Mesenteric fat pad (tissue), 1 donor: ENCODE data around the gene LAMA2. TPM values are rescaled to one million over a fixed set of nuclear protein-coding genes. Genes with fewer than 3 reads are reported as not detected.

ENCODE experiments used
- DNase-seq: peaks from one replicate; pipeline ENCODE4 v3.0.0-alpha.2; 2020; ENCODE audit warnings: low spot score
- total RNA-seq: library from RNA; stranded (reverse); fragmentation: NEBNext Ultra II Directional; extraction: Animal tissue kit (Norgen Biotek cat#: 25700); gene quantifications from one replicate; pipeline ENCODE4 v1.2.1, GENCODE V29; 2021
- donor health status: DM: yes; HTN: yes; CAD: no.

LAMA2 gene
- total RNA-seq, 1 donor from 2014 or later, result 82.9 TPM

DNA sequence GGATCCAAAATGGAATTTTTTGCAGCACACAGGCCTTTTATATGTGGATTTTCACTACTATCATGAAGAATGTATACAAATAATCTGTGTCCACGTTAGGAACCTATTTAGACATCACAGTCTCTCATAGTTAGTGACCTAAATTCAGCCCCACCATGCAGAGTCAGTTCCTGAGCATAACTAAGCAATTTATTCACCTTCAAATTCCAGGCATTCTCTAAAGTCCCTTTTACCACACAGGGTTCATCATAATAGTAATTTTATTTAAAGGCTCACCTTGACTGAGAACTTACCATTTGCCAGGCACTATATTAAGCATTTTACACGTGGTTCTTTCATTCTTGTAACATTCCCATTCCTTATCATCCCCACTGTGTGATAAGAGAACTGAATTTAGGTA is 473.2 kb downstream of the LAMA2 start:
- DNase-seq, result no peak

DNA sequence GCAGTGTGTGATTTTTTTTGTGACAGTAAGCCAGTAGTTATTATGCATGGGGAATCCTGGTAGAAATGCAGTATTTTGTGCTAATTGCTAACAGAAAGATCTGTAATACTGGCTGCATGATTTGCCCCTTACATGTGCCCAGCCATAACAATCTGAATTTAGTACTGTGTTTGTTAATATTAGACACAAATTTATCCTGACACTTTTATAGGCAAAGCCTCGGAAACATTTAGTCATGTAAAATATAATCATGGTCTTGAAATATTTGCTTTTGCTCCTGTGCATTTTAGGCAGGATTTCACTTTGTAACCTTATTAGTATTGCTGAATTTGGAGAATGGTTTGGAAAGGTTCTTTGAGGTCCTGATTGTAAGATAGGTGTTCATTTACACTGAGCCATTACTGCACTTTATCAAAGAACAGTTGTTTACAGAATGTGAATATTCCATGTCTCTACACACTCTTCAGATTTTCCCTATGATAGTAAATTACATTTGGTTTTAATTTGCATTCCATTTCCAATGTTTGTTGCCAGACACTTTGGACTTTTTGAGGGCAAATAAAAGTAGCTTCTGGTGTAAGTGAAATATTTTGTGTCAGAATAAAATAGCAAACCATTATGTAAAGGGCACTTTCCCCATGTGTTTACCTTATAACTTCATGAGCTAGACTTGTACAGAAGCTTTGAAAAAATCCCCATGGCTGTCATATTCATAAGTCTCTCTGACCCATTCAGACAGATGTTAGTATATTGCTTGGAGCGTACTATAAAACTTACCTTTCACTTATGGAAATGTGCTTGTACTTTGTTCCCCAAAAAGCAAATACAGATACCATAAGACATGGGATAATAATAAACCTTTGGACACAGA is 477.1 kb downstream of the LAMA2 start:
- no peak for DNase-seq

DNA sequence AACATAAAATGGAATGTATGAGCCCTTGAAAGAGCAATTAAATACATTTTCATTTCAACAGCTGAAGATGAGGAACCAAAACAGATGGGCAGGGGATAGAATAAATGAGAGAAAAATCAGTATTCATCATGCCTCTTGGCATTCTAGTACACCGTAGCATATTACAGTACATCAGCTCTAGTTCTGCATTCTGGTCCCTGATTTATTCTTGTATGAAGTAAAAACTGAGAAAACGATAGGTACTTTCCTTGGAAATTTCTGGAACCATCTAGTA is 477.7 kb downstream of the LAMA2 start:
- no peak for DNase-seq

DNA sequence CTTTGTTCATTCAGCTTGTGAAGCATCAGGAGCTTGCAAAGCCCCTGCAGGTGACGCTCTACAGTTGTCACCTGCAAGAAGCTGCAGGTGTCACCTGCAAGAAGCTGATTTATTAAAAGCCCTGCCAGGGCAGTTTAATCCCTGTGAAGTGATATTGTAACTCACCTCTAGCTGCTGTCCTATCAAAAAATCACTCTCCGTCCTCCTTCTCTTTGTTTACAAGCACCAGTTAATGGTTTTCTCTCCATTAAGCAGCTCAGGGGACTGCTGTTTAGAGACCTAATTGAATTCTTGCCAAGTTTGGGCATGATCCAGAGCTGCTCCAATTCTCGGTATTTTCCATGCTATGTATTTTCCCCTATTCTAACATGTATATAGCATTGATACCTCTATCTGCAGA is 481.1 kb downstream of the LAMA2 start:
- no peak for DNase-seq

DNA sequence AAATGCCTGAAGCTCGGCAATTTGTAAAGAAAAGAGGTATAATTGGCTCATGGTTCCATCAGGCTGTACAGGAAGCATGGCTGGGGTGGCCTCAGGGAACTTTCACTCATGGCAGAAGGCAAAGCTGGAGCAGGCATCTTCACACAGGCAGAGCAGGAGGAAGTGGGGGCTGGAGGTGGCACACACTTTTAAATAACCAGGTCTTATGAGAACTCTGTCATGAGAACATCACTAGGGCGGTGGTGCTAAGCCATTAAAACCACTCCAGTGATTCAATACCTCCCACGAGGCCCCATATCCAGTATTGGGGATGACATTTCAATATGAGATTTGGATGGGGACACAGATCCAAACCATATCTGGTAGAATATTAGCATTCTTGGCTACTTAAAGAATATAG is 481.8 kb downstream of the LAMA2 start:
- no peak for DNase-seq

DNA sequence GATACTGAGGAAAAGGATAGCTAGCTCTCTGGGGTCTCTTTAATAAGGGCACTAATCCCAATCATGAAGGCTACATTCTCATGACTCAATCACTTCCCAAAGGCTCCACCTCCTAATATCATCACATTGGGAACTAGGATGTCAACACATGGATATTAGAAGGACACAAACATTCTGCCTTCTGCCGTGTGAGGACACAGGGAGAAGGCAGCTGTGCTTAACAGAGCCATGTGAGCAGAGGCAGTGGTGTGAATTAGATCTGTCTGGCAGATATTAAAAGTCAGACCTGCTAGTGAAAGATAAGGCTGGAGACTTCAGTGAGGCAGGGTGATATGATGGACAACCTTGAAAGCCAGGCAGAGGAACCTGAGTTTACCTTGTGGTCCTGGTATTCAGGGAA is 485.1 kb downstream of the LAMA2 start:
- DNase-seq, result no peak

DNA sequence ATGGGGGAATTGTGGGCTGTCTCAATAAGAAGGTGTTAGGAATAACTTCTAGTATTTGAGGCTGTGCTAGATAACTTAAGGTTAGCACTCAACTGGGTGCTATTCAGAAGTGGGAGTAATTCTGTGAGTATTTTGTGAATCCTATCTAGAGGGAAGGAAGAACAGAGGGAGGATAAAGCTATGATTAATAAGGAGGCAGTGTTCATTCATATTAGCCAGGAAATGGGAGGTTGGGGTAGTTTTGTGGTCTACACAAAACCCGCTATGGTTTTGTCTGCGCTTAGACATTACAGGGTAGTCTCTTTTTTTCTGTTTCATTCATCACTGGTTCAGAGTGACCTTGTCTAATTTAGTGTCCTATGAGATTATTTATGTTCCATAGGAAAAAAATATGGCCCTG is 486.0 kb downstream of the LAMA2 start:
- no peak for DNase-seq

DNA sequence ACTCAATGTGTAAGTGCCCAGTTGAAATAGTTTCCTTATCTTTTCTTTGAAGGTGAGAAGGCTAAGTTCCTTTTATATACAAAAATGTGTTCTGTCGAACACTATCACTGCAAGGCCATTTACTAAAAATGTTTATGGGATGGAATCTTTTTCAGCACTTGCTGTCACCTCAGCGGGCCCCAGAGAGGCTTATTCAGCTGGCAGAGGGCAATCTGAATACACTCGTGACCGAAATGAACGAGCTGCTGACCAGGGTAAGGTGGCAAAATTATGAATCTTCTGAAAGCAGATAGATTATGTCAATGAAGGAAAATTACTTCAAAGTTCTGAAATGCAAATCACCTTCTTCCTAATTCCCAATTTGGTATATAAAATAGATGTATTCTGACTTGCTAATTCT is 486.8 kb downstream of the LAMA2 start:
- DNase-seq, result no peak

DNA sequence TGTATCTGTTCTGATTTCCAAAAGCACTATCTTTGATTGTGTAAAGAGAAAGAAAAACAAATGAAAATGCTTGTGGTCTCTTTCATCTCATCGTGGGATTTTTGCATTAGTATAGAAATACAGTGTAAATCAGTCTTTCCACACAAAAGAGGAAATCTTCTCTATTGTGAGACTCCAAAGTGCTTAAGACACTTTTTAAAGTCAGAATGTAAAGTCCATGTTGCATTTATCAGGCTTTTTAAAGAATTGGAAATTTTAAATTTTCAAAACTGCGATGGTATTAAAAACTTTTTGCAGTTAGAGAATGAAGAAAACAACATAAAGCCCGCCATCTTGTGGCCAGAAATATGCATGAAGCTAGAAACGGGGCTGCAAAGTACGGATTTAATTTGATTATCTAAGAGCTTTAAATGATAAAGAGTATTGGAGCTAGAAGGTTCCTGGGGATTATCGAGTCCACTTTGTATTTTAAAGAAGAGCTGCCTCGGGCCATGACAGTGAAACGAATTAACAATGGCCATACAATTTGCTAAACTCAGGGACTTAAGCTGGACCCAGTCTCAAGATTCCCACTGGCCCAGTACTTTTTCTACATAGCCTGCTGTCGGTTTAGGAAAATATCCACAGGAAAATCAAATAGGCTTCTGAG is 487.5 kb downstream of the LAMA2 start:
- no peak for DNase-seq

DNA sequence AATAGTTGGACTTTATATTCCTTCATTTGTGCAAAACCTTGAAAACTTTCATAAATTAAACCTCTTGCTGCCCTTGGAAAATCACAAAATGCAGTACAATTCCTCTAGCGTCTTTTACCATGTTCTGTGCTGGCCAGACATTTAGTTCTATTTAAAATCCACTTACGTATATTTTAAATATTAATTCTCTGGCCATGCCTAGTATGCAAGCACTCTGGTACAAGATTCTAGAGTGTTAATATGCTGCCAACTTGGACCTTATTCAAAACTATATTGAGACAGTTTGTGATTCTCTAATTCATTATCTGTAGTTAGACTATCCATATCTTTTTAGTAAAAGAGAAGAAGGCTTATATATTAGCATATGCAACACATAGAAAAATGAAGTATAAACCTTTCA is 498.9 kb downstream of the LAMA2 start:
- no peak for DNase-seq

DNA sequence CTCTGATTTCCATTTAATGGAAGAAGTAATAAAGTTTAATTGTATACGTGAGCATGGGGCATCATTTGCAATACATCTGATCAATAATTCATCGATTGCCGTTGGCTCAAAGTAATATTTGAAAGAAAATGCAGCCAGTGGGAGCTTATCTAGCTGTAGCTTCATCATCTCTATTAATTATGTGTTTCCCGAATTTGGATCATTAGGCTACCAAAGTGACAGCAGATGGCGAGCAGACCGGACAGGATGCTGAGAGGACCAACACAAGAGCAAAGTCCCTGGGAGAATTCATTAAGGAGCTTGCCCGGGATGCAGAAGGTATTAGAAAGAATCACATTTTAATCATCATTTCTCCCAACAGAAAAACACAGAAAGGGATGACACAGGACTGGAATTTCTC is 500.0 kb downstream of the LAMA2 start:
- no peak for DNase-seq

DNA sequence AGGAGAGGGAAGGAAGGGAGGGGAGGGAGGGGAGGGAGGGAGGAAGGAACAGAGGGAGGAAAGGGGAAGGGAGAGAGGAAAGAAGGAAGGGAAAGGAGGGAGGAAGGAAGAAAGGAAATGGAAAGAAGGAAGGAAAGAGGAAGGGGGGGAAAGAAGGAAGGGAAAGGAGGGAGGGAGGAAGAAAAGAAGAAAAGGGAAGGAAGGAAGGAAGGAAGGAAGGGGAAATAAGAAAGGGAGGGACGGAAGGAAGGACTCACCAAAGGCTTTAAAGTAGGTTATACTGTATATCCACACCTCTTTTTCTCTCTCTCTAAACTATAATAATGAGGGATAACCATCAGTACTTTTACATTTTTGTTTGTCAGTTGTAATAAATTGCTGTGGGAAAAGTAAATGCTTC is 502.2 kb downstream of the LAMA2 start:
- DNase-seq, result no peak

DNA sequence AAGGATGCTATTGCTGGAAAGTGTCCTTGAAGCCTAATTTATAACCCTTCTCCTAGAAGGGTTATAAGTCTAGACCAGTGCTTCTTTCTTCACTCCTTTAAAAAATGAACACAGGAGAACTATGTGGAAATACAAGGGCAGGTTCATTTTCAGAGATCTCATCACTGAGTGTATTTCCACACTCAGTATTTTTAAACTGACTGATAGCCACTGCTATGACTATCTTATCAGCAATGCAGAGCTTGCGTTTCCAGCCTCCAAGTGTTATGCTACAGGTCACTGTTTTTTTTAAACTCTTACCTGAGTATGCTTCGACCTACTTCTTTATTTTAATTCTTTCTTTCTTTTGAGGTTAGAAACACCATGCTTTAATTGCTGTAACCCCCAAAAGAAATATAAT is 508.0 kb downstream of the LAMA2 start:
- no peak for DNase-seq

DNA sequence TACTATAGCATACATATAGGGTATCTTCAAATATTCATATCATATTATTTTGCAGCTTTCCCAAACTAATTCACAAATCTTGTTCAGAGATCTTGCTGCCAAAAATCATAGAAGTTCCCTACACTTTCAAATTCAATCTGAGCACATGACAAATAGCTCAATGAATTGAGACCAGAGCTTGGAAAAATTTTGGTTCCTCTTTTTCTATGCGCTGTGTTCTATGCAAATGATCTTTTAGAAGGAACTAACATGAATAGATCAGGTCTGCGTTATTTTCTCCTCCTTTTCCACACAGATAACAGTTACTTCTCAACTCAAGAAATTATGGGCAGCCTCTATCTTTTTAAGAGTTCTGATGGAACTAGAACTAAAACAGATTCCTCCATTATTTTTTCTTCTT is 510.7 kb downstream of the LAMA2 start:
- DNase-seq, result no peak

DNA sequence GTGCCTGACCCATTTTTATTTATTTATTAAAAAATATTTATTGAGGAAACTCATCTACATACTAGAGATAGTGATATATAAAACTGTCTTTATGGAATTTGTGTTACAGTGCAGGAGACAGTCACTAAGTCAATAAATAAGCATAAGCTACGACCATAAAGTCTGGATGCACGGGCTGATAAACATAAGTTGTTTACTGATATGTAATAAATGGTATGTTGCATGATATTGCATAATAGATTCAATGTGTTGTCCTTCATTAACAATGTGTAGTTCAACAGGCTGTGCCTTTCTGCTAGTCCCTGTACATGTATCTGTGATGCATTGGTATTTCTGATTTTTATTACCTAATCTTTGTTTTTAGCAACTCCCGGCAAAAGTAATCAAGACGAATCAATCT is 515.8 kb downstream of the LAMA2 start:
- no peak for DNase-seq

DNA sequence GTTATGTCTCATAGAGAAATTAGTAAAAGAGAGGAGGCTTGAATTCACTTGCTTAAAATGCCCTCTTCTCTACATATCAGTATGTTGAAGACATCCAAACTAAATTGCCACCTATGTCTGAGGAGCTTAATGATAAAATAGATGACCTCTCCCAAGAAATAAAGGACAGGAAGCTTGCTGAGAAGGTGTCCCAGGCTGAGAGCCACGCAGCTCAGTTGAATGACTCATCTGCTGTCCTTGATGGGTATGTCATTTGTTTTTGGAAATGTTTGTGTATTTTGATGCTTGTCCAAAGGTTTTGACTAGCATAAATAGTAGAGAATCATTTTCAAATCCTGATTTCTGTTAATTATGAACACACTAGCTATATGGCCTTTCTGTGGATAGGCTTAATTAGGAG is 519.3 kb downstream of the LAMA2 start:
- no peak for DNase-seq

DNA sequence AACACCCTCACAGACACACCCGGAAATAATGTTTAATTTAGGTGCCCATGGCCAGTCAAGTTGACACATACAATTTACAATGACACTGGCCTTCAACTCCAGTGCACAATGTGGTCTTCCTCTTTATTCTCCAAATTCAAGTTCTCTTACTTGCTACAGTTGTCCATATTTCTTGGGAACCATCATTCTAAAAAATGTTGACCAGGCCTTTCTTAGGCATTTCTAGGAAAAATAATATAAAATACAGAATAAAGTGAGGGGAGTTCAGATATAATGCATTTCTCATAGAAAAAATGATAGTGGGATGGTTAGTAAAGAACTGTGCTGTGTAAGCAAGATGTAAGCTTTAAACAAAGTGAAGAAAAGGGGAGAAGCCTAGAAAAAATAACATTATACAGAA is 528.2 kb downstream of the LAMA2 start:
- no peak for DNase-seq

DNA sequence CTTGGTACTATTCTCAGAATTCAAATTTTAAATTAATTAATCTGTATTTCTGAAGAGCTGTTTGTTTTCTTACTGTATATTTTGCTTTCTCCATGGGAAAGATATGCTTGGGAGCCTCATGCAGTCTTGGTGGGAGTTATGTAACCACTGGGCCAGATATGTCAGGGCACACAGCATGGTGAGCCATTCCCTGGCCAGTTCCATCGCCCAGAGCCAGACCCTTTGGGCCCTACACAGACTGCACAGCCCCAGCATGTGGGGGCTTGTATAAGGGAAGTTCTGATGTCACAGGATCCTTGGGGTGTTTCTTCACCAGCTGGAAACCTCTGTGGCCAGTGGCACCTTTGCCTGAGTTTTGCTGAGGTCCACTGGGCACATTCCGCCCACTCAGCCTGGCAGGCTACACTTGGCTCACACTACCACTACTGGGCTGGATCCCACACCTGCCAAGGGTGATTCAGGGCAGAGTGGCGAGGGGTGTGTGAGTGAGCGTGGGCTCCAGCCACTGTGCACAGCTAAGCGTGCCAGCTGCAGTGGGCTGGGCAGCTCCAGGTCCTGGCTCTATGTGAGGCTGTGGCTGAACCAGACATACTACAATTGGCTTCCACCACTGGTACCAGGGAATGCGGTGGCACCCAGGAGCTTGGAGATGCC is 533.5 kb downstream of the LAMA2 start:
- DNase-seq, result no peak

DNA sequence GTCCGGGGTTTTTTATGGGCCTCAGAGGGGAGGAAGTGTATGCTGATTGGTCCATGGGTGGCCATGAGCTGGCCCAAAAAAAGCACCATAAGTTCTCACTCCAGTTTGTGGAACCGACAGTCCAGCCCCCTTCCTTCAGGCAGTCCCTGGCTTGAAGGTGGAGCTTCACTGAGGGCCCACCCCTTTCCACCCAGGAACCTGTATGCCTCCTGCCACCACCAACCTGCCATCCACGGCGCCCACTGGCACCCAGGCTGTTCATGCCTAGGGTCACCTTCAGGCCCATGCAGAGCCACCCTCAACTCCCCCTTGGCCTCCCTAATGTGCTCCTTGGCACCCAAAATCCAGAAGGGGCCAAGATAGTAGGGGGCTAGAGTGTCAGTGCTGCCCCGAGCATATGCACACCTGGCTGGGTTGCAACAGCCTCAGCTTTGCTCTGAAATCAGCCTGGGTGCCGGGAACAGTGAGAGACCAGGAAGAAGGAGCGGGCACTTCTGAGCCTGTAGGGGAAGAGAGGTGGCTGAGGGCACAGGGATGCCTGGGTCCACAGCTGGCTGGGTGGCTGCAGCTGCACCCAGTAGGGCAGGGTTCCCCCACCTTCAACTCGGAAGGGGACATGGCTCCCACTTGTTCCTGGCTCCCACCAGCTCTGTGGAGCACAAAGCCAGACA is 534.6 kb downstream of the LAMA2 start:
- DNase-seq, result no peak

DNA sequence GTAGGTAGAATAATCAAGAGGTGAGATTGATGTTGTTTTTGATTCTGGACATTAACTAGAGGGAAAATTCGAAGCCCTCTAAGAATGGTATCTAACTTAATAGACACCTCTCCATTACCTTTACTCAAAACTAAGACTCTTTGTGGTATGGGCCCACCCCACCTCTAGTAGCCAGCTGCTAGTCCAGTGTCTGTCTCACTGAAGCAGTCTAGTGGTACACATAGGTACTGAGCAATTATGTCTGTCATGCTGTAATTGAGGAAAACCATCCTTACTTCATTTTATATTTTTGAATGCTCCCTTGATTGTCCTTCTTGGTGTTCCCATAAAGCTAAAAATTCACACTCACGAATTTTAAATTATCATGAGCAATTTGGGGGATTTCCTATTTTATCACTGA is 536.4 kb downstream of the LAMA2 start:
- DNase-seq, result no peak

DNA sequence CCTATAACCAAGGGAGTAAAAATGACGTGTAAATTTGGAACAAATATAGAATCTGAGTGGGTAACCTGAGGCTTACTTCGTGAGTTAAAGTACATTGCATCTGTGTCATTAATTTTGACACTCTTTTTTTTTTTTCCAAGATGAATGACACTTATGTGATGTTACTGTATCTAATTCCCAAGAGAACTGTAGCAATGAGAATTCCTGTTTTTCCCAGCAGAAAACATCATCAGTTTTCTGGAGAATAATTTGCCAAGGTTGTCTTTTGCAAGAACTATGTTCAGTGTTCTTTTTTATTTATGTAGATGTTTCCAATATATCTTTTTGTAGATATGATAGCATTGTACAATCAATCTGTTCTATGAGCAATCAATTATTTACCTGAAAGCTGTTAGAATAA is 543.4 kb downstream of the LAMA2 start:
- DNase-seq, result no peak

DNA sequence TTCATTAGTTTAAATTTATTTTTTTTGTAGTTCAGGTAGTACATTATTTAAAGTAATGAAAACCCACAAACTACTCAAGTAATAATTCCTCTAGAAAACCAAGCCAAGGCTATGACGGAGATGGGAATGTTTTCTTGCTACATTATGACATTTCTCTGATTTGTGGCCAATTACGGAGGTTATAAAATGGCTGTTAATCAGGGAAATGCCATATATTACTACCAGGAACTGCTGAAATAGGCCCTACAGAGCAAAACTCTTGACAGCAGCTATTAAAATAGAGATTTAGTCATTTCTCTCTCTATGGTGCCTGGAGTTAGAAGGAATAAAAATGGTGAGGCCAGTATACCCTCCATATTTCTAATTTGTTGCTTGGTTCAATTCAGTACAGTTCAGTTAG is 547.0 kb downstream of the LAMA2 start:
- DNase-seq, result no peak
